H9 (cell line): Measurements from ENCODE around the gene SFMBT1. TPM values are rescaled to one million over a fixed set of nuclear protein-coding genes. Genes with fewer than 3 reads are reported as not detected.

Experiments used
- DNase-seq: peaks from one replicate; pipeline ENCODE4 v3.0.0-alpha.2; 2017
- H2AFZ ChIP-seq: one replicate; pipeline ENCODE4 v1.6.1; 2013; ENCODE audit warnings: mild to moderate bottlenecking, low read length, control low read depth, moderate library complexity
- H2AK5ac ChIP-seq: 2 replicates; pipeline ENCODE4 v1.6.1; 2013; ENCODE audit warnings: low read length, control low read depth, mixed read lengths; ENCODE audit not compliant: insufficient read length
- H2BK120ac ChIP-seq: one replicate; pipeline ENCODE4 v1.6.1; 2013; ENCODE audit warnings: low read depth, mild to moderate bottlenecking, low read length, control low read depth, inconsistent platforms; ENCODE audit not compliant: poor library complexity, severe bottlenecking
- H2BK12ac ChIP-seq: 2 replicates; pipeline ENCODE4 v1.6.1; 2013; ENCODE audit warnings: low read length, control low read depth, mixed read lengths, low read depth; ENCODE audit not compliant: insufficient read length
- H2BK15ac ChIP-seq: 2 replicates; pipeline ENCODE4 v1.6.1; 2013; ENCODE audit warnings: low read depth, low read length, control low read depth
- H2BK20ac ChIP-seq: one replicate; pipeline ENCODE4 v1.6.1; 2013; ENCODE audit warnings: low read depth, mild to moderate bottlenecking, low read length, control low read depth, inconsistent platforms; ENCODE audit not compliant: poor library complexity, severe bottlenecking
- H2BK5ac ChIP-seq: 2 replicates; pipeline ENCODE4 v1.6.1; 2013; ENCODE audit warnings: low read length, control low read depth, mixed read lengths; ENCODE audit not compliant: insufficient read length
- H3K14ac ChIP-seq: 2 replicates; pipeline ENCODE4 v1.6.1; 2013; ENCODE audit warnings: low read length, control low read depth; ENCODE audit not compliant: insufficient read depth
- H3K18ac ChIP-seq: 2 replicates; pipeline ENCODE4 v1.6.1; 2013; ENCODE audit warnings: low read depth, mild to moderate bottlenecking, mixed read lengths, low read length, control low read depth; ENCODE audit not compliant: insufficient read length
- H3K23ac ChIP-seq: 2 replicates; pipeline ENCODE4 v1.6.1; 2013; ENCODE audit warnings: low read length, control low read depth, mixed read lengths, low read depth; ENCODE audit not compliant: insufficient read length
- H3K23me2 ChIP-seq: 2 replicates; pipeline ENCODE4 v1.6.1; 2013; ENCODE audit warnings: low read depth, mild to moderate bottlenecking, mixed read lengths, low read length, control low read depth; ENCODE audit not compliant: insufficient read length, poor library complexity, severe bottlenecking
- H3K27ac ChIP-seq: 2 replicates; pipeline ENCODE4 v1.5.1; 2013; ENCODE audit warnings: low read length, control low read depth, mixed read lengths, low read depth; ENCODE audit not compliant: insufficient read length
- H3K27me3 ChIP-seq: 2 replicates; pipeline ENCODE4 v1.6.1; 2013; ENCODE audit warnings: low read length, control low read depth, inconsistent platforms; ENCODE audit not compliant: insufficient read depth
- H3K4ac ChIP-seq: 2 replicates; pipeline ENCODE4 v1.6.1; 2013; ENCODE audit warnings: low read depth, mild to moderate bottlenecking, control low read depth, inconsistent platforms, low read length, moderate library complexity
- H3K4me1 ChIP-seq: 2 replicates; pipeline ENCODE4 v1.6.1; 2013; ENCODE audit warnings: low read length, control low read depth, inconsistent platforms; ENCODE audit not compliant: insufficient read depth
- H3K4me2 ChIP-seq: 2 replicates; pipeline ENCODE4 v1.6.1; 2013; ENCODE audit warnings: low read length, control low read depth, mixed read lengths; ENCODE audit not compliant: insufficient read length, insufficient read depth
- H3K56ac ChIP-seq: 2 replicates; pipeline ENCODE4 v1.6.1; 2013; ENCODE audit warnings: low read depth, mild to moderate bottlenecking, mixed read lengths, low read length, control low read depth; ENCODE audit not compliant: insufficient read length
- H3K79me1 ChIP-seq: 2 replicates; pipeline ENCODE4 v1.6.1; 2013; ENCODE audit warnings: low read depth, mild to moderate bottlenecking, moderate library complexity, low read length, control low read depth, inconsistent platforms; ENCODE audit not compliant: insufficient read depth, poor library complexity, severe bottlenecking
- H3K79me2 ChIP-seq: 2 replicates; pipeline ENCODE4 v1.6.1; 2013; ENCODE audit warnings: low read length, control low read depth, inconsistent platforms; ENCODE audit not compliant: insufficient read depth
- H3K9ac ChIP-seq: 2 replicates; pipeline ENCODE4 v1.6.1; 2013; ENCODE audit warnings: low read length, control low read depth, mixed read lengths; ENCODE audit not compliant: insufficient read length; ENCODE audit errors: extremely low read depth
- H3K9me3 ChIP-seq: one replicate; pipeline ENCODE4 v1.6.1; 2013; ENCODE audit warnings: low read depth, low read length, inconsistent platforms; ENCODE audit not compliant: control insufficient read depth
- H3T11ph ChIP-seq: one replicate; pipeline ENCODE4 v1.6.1; 2013; ENCODE audit warnings: mild to moderate bottlenecking, low read length, control low read depth, inconsistent platforms
- H4K20me1 ChIP-seq: one replicate; pipeline ENCODE4 v1.6.1; 2013; ENCODE audit not compliant: control insufficient read depth, insufficient read length, insufficient read depth
- H4K5ac ChIP-seq: 2 replicates; pipeline ENCODE4 v1.6.1; 2013; ENCODE audit warnings: low read depth, mild to moderate bottlenecking, mixed read lengths, low read length, control low read depth; ENCODE audit not compliant: insufficient read length
- H4K8ac ChIP-seq: replicated peaks from 2 replicates; pipeline ENCODE4 v1.6.1; 2013; ENCODE audit warnings: low read length, control low read depth, mixed read lengths, low read depth; ENCODE audit not compliant: insufficient read length
- H4K91ac ChIP-seq: 2 replicates; pipeline ENCODE4 v1.6.1; 2013; ENCODE audit warnings: low read depth, mild to moderate bottlenecking, moderate library complexity, mixed read lengths, low read length, control low read depth; ENCODE audit not compliant: insufficient read length
- H3K27ac Mint-ChIP-seq, 3 experiments: 2 replicates in 2 of 3; 3 replicates in 1 of 3; pipeline ENCODE4 v1.8.0; 2020 to 2021; ENCODE audit warnings: mixed read lengths in 3 of 3, mild to moderate bottlenecking in 1 of 3, moderate library complexity in 1 of 3
- H3K27me3 Mint-ChIP-seq: 2 replicates; pipeline ENCODE4 v1.8.0; 2021; ENCODE audit warnings: low read depth, mild to moderate bottlenecking, moderate library complexity, mixed read lengths
- H3K36me3 Mint-ChIP-seq, 3 experiments: 2 replicates in 2 of 3; 3 replicates in 1 of 3; pipeline ENCODE4 v1.8.0; 2020 to 2021; ENCODE audit warnings: low read depth in 3 of 3, mixed read lengths in 3 of 3; ENCODE audit not compliant: insufficient read depth in 1 of 3
- H3K4me1 Mint-ChIP-seq, 2 experiments: 2 replicates each; pipeline ENCODE4 v1.8.0; 2020; ENCODE audit warnings: mixed read lengths in 2 of 2
- H3K4me3 Mint-ChIP-seq, 2 experiments: 2 replicates in 1 of 2; 3 replicates in 1 of 2; pipeline ENCODE4 v1.8.0; 2020 to 2021; ENCODE audit warnings: mild to moderate bottlenecking in 2 of 2, mixed read lengths in 2 of 2, moderate library complexity in 1 of 2
- H3K9me3 Mint-ChIP-seq, 2 experiments: 2 replicates in 1 of 2; 3 replicates in 1 of 2; pipeline ENCODE4 v1.8.0; 2020; ENCODE audit warnings: mild to moderate bottlenecking in 2 of 2, mixed read lengths in 2 of 2, moderate library complexity in 1 of 2
- WGBS: extraction: QIAGEN DNeasy Blood & Tissue Kit; methylation state at CpG from one replicate; pipeline ENCODE4 v1.1.7; 2013; ENCODE audit warnings: missing lambda C conversion rate, low lambda C conversion rate, mixed read lengths; ENCODE audit not compliant: insufficient read length; ENCODE audit errors: extremely low coverage; 5-methylcytosine and 5-hydroxymethylcytosine counted together
- total RNA-seq: library from RNA; stranded (reverse); gene quantifications from 2 replicates; pipeline ENCODE4 v1.2.1, GENCODE V29; 2021
- TF ChIP-seq, protein P1 (sequence below): fragments of 200-600 bp; sonication (generic); conservative IDR thresholded peaks from 3 replicates; pipeline ENCODE4 v1.8.0; 2021; ENCODE audit warnings: antibody characterized with exemption, mild to moderate bottlenecking

The SFMBT1 gene
- total RNA-seq, 1 experiment from 2014 or later: 15.3 TPM

DNA sequence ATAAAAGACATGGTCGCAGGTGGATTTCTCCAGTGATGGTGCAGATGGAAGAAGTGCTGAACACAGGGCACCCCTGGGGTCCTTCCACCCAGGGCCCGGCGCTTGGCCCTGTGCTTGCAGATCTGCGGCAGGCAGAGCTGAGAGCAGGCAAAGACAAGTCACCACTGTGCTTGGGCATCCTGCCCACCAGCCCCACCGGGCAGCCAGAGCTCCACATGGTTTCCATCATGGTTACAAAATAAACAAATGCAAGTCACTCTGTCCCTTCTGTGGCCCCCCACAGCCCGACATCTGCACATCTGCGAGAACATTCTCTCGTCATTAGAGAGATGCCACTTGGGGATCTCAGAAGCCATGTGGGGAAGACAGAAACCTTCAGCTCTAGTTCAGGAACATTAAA is 37.6 kb upstream of the SFMBT1 start:
- Histone ChIP-seq H3K79me2 (no peaks in the 10 kb centered on the region), H3K27ac (no peak overlapping the region)
- no peaks in the 10 kb centered on the region; a peak in 1 of 5 replicates for H3K9me3 Mint-ChIP-seq

More for the DNA sequence above, 37.6 kb upstream of the SFMBT1 start:
- Histone ChIP-seq H3K18ac (no peak overlapping the region), H4K20me1 (no peaks in the 10 kb centered on the region), H4K91ac (no peak overlapping the region), H2BK15ac (no peak overlapping the region), H3K23ac (no peak overlapping the region), H4K5ac (no peak overlapping the region), H3K56ac (no peak overlapping the region), H2BK120ac (no peak overlapping the region), H3K9me3 (no peaks in the 10 kb centered on the region), H2AK5ac (no peak overlapping the region), H2BK12ac (no peak overlapping the region), H3K4me1 (no peaks in the 10 kb centered on the region), H3K27me3 (no peaks in the 10 kb centered on the region), H2AFZ (no peak overlapping the region), H3K14ac (no peak overlapping the region), H2BK20ac (no peak overlapping the region), H3K9ac (no peak overlapping the region), H2BK5ac (no peak overlapping the region), H4K8ac (no peak overlapping the region), H3K4ac (no peak overlapping the region), H3K4me2 (no peak overlapping the region), H3K23me2 (no peaks in the 10 kb centered on the region), H3K79me1 (no peaks in the 10 kb centered on the region), H3T11ph (no peak overlapping the region)
- TF ChIP-seq, protein P1, sequence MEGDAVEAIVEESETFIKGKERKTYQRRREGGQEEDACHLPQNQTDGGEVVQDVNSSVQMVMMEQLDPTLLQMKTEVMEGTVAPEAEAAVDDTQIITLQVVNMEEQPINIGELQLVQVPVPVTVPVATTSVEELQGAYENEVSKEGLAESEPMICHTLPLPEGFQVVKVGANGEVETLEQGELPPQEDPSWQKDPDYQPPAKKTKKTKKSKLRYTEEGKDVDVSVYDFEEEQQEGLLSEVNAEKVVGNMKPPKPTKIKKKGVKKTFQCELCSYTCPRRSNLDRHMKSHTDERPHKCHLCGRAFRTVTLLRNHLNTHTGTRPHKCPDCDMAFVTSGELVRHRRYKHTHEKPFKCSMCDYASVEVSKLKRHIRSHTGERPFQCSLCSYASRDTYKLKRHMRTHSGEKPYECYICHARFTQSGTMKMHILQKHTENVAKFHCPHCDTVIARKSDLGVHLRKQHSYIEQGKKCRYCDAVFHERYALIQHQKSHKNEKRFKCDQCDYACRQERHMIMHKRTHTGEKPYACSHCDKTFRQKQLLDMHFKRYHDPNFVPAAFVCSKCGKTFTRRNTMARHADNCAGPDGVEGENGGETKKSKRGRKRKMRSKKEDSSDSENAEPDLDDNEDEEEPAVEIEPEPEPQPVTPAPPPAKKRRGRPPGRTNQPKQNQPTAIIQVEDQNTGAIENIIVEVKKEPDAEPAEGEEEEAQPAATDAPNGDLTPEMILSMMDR: no peak
- peaks cover 0 to 2% of the 10 kb centered on the region in 2 experiments; a peak in 1 of 4 replicates for H3K4me1 Mint-ChIP-seq
- peak; percentile 10 for DNase-seq
- no peak overlapping the region for H3K4me3 Mint-ChIP-seq
- H3K27ac Mint-ChIP-seq: no peak overlapping the region
- peaks cover 2% of the 10 kb centered on the region for H3K27me3 Mint-ChIP-seq
- H3K36me3 Mint-ChIP-seq: no peaks in the 10 kb centered on the region; a peak in 1 of 7 replicates
- no CpG with 5 or more reads among the region's 8 CpGs for WGBS
